Measurements from ENCODE around the gene BRINP3.

Gene BRINP3

DNA sequence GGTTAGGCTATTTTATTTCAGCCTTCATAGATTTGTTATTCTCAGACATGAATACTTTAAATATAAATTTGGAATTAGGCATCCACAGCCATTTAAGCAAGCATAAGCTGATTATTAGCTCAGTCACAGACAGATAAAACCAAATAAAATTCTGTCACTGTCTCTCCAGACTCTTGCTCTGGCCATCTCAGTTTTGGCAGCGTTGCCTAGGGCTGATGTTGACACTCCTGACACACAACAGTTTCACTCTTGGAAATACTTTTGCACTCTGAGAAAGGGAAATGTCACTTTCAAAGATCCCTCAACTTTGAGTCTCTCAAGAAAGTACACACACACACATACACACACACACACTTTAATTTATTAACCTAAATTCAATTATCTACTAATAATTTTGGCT is 372.7 kb downstream of the BRINP3 start:
- no peak for DNase-seq (ENCODE audit: low read depth)

DNA sequence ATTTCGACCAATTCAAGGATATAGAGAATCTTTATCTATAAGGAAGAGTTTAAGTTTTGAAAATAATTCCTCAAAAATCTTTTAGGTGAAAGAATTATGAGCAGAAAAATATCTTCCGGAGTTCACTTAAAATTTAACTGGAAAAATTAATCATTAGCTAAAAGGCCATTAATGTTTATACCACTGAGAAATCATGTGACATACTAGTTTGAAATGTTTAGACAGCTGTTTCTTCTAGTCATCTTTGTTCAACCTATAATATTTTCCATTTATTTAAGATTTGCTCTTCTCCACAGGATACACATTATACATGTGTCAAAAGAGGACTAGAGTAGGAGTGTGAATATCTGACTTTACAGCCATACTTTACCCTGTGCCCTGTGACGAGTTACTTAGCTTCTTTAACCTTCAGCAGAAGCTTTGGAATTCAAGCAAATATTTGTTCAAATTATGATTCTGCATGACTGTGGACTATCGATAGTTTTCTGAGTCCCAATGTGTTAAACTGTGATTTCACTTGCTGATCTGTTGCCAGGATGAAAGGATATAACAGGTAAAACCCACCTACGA is 374.8 kb downstream of the BRINP3 start:
- no peak for DNase-seq (ENCODE audit: low read depth)

DNA sequence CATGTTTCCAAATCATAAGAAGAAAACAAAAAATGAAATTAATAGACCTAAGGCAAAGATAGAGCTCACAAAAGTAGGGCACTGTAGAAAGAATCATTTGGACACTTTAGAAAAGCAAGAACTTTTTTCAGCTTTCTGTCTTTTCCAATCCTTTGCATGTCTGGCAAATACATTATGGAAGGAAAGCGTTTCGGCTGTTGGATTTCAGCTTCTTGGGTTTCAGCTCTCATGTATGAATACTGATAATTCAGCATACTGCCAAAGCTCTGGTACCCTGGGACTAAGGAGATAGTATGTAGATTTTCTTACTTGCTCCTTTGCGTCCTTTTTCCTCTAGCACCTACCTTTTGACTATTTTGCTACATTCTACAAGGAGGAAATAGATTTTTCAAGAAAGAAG is 375.9 kb downstream of the BRINP3 start:
- no peak for DNase-seq (ENCODE audit: low read depth)

DNA sequence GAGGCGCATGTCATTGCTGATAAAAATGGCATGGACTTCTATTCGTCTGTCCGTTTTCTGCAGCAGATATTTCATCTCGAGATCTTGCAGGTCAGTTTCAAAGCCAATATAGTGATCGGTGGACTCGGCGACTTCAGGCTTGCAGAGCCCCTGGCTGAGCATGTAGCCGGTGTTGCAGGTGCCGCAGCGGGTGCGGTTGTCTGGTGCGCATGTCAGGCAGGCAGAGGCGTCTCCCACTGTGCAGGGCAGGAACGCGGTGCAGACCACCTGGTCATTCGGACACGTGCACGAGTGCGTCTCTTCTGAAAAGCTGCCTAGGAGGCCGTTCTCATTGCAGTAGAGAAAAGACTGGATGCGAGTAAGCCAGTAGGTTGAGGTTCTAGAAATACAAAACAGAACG is 378.9 kb downstream of the BRINP3 start:
- DNase-seq (ENCODE audit: low read depth): no peak

DNA sequence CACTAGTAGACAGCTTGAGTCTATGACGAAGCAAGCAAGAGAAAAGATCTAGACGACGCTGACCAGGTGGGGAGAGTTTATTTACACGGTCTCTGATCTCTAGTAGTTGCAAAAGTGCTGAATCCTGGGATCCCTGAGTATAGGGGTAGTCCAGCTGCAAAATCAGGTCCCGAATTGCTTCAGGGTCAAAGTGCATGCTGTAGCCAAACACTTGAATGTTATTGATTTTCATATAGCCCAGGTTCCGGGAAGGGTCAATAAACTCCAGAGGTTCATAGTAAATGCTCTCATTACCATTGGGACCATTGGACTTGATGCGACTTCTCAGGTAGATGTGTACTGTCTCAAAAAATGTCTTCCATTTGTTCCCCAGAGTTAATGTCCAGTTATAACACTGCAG is 379.6 kb downstream of the BRINP3 start:
- no peak for DNase-seq (ENCODE audit: low read depth)

DNA sequence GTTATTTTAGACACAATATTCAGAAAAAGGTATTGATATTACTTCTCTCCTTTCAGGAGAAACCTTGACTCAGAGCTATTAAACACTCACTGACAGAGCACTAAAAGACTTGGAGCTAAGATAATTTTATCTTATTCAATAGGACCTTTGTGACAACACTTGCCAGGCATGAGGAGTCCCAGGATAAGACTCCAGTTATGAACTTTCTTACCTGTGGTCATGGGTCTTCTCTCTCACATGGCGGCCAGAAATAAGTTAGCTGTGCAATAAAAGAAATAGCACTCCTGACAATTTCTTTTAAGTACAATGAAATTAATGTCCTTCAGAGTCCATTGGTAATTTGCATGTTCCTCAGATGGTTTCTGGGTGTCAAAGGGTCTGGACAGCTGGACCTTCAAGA is 382.1 kb downstream of the BRINP3 start:
- DNase-seq (ENCODE audit: low read depth): no peak

DNA sequence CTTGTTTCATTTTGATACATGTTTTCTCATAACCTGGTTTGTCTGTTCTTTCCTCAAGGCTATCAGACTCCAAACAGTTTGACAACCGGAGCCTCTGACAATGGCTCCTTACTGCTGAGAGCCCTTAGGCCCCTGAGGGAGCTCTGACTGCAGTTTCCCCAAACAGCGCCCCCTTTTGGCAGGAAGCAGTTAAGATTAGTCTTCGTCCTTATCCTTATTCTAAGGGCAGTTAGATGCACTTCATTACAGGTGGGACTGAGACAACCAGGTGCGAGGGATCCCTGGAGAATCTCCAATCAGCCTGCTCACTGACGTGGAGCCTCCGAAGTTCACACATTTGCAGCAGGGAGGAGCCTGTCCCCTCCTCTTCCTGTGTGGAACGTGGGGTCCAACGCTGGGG is 393.1 kb downstream of the BRINP3 start:
- no peak for DNase-seq (ENCODE audit: low read depth)

DNA sequence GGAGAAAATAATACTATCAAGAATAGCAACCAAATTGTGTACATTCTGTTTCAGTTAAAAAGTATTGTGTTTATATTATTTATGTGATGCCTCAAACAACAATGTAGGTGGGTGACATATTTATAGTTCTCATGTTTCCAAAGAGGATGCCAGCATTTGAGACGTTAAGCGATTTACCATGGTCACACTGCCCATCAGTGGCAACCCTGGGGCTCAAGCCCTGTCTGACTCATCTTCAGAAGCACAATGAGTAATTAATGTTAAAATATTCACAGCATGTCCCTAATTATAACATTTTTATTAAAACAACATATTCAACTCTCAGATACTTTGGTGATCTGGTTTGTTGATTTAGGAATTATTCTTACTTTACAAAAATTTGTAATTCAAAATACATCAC is 409.4 kb downstream of the BRINP3 start:
- DNase-seq (ENCODE audit: low read depth): no peak

DNA sequence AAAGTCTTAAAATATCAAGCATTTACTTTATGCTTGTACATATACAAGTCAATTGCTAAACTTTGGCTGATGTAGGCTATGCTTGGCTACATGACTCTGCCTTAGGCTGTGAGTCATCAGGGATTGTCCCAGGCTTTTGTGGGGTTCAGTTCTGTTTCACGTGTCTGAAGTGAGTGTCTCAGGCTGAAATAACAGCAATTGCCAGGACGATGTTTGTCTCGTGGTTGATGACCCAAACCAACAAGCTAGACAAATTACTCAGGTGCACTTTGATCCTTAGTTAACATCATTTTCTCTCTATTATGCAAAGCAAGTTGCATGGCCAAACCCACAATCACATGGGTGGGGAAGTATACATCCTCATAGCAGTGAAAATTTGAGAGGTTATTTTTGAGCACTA is 410.1 kb downstream of the BRINP3 start:
- no peak for DNase-seq (ENCODE audit: low read depth)

DNA sequence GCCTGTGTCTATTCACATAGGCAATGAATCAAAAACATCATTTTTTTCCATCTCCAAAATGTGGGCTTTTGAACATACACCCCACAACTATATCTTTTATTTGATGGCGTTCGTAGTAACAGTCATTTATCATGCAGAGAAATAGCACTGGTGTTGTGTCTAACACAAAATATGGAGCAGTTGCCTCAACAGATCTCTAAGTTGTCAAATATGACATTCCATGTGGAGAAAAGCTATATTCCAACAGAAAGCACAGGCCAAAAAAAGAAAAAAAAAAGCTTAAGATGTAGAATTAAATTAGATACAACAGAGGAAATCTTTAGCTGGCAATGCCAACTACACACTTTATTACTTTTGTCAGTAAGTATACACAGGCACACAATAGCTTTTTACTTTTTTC is 411.7 kb downstream of the BRINP3 start:
- DNase-seq (ENCODE audit: low read depth): no peak

DNA sequence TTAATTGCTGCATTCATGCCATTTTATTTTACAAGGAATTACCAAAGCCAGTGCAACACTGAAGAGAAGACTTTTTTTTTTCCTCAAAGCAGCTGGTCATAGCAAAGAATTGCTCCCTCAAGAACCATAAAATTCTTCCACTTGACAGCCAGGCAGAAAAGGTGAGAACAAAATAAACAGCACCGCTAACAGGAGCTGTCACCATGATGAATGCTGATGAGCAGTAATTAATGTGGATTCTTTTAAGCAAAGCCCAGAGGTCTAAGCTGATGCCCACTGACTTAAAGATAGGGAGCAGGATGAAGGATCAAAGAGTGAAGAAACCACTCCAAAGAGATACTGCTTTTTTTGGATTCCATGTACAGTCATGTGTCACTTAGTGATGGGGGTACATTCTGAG is 428.4 kb downstream of the BRINP3 start:
- DNase-seq (ENCODE audit: low read depth): no peak

All from stimulated activated CD4-positive, alpha-beta T cell treated with anti-CD3 and anti-CD28 coated beads, Interleukin-2, amount 100 ng/mL, for 4 hours (primary cell).